Stimulated activated CD4-positive, alpha-beta T cell treated with anti-CD3 and anti-CD28 coated beads, Interleukin-12 subunit alpha, Interleukin-12 subunit beta, amount 100 ng/mL, for 48 hours (primary cell): ENCODE measurements around the gene SPDYE4.
A peak's percentile ranks its signal among the peaks of the same experiment; 100 is the strongest.

Source experiments
- DNase-seq, 3 donors: peaks; one replicate each; pipeline ENCODE4 v3.0.0-alpha.2; 2020; ENCODE audit warnings: low read depth in 2 of 3, low spot score in 1 of 3

The SPDYE4 gene

GRCh38 chr17:8785547-8786413 lies 27.4 kb upstream of the SPDYE4 start:
- DNase-seq: peak; percentile 41 to 75 (median 58)

GRCh38 chr17:8782176-8782575 lies 23.8 kb upstream of the SPDYE4 start:
- DNase-seq: no peak

- no peak for DNase-seq
These were observed 23.4 kb upstream of the SPDYE4 start for GRCh38 chr17:8781776-8782175.

- DNase-seq: no peak
These were observed 18.5 kb upstream of the SPDYE4 start for GRCh38 chr17:8776881-8777280.

GRCh38 chr17:8776248-8776647 lies 17.9 kb upstream of the SPDYE4 start:
- DNase-seq: no peak

- no peak for DNase-seq
These were observed 8.4 kb upstream of the SPDYE4 start for GRCh38 chr17:8766731-8767130.

- DNase-seq: no peak
These were observed 3.7 kb upstream of the SPDYE4 start for GRCh38 chr17:8762012-8762411.

- DNase-seq: no peak
These were observed 1.2 kb downstream of the SPDYE4 start for GRCh38 chr17:8757189-8757588.

- DNase-seq: no peak
These were observed 2.6 kb downstream of the SPDYE4 start for GRCh38 chr17:8755590-8756255.

- DNase-seq: no peak
These were observed 3.5 kb downstream of the SPDYE4 start for GRCh38 chr17:8754890-8755289.

GRCh38 chr17:8753976-8754440 lies 4.3 kb downstream of the SPDYE4 start:
- no peak for DNase-seq

GRCh38 chr17:8753136-8753975 lies 5.0 kb downstream of the SPDYE4 start:
- no peak for DNase-seq

- DNase-seq: no peak
These were observed 8.7 kb downstream of the SPDYE4 start for GRCh38 chr17:8749616-8750015.

GRCh38 chr17:8747742-8748141 lies 10.6 kb downstream of the SPDYE4 start:
- DNase-seq: no peak

GRCh38 chr17:8746501-8747236 lies 11.7 kb downstream of the SPDYE4 start:
- DNase-seq: no peak

GRCh38 chr17:8745586-8746500 lies 12.5 kb downstream of the SPDYE4 start:
- DNase-seq: peak; percentile 46 to 70 (median 68)

GRCh38 chr17:8744086-8744785 lies 14.1 kb downstream of the SPDYE4 start:
- no peak for DNase-seq

GRCh38 chr17:8742819-8743218 lies 15.5 kb downstream of the SPDYE4 start:
- DNase-seq: no peak

- no peak for DNase-seq
These were observed 16.1 kb downstream of the SPDYE4 start for GRCh38 chr17:8742274-8742673.
